H9 (cell line): ENCODE measurements around the gene ADI1. TPM values are rescaled to one million over a fixed set of nuclear protein-coding genes. Genes with fewer than 3 reads are reported as not detected.
A peak's percentile ranks its signal among the peaks of the same experiment; 100 is the strongest.

ENCODE experiments used
- DNase-seq: peaks from one replicate; pipeline ENCODE4 v3.0.0-alpha.2; 2017
- H2AFZ ChIP-seq: one replicate; pipeline ENCODE4 v1.6.1; 2013; ENCODE audit warnings: mild to moderate bottlenecking, low read length, control low read depth, moderate library complexity
- H2AK5ac ChIP-seq: 2 replicates; pipeline ENCODE4 v1.6.1; 2013; ENCODE audit warnings: low read length, control low read depth, mixed read lengths; ENCODE audit not compliant: insufficient read length
- H2BK120ac ChIP-seq: one replicate; pipeline ENCODE4 v1.6.1; 2013; ENCODE audit warnings: low read depth, mild to moderate bottlenecking, low read length, control low read depth, inconsistent platforms; ENCODE audit not compliant: poor library complexity, severe bottlenecking
- H2BK12ac ChIP-seq: 2 replicates; pipeline ENCODE4 v1.6.1; 2013; ENCODE audit warnings: low read length, control low read depth, mixed read lengths, low read depth; ENCODE audit not compliant: insufficient read length
- H2BK15ac ChIP-seq: 2 replicates; pipeline ENCODE4 v1.6.1; 2013; ENCODE audit warnings: low read depth, low read length, control low read depth
- H2BK20ac ChIP-seq: one replicate; pipeline ENCODE4 v1.6.1; 2013; ENCODE audit warnings: low read depth, mild to moderate bottlenecking, low read length, control low read depth, inconsistent platforms; ENCODE audit not compliant: poor library complexity, severe bottlenecking
- H2BK5ac ChIP-seq: 2 replicates; pipeline ENCODE4 v1.6.1; 2013; ENCODE audit warnings: low read length, control low read depth, mixed read lengths; ENCODE audit not compliant: insufficient read length
- H3K14ac ChIP-seq: 2 replicates; pipeline ENCODE4 v1.6.1; 2013; ENCODE audit warnings: low read length, control low read depth; ENCODE audit not compliant: insufficient read depth
- H3K18ac ChIP-seq: 2 replicates; pipeline ENCODE4 v1.6.1; 2013; ENCODE audit warnings: low read depth, mild to moderate bottlenecking, mixed read lengths, low read length, control low read depth; ENCODE audit not compliant: insufficient read length
- H3K23ac ChIP-seq: 2 replicates; pipeline ENCODE4 v1.6.1; 2013; ENCODE audit warnings: low read length, control low read depth, mixed read lengths, low read depth; ENCODE audit not compliant: insufficient read length
- H3K23me2 ChIP-seq: 2 replicates; pipeline ENCODE4 v1.6.1; 2013; ENCODE audit warnings: low read depth, mild to moderate bottlenecking, mixed read lengths, low read length, control low read depth; ENCODE audit not compliant: insufficient read length, poor library complexity, severe bottlenecking
- H3K27ac ChIP-seq: 2 replicates; pipeline ENCODE4 v1.5.1; 2013; ENCODE audit warnings: low read length, control low read depth, mixed read lengths, low read depth; ENCODE audit not compliant: insufficient read length
- H3K27me3 ChIP-seq: 2 replicates; pipeline ENCODE4 v1.6.1; 2013; ENCODE audit warnings: low read length, control low read depth, inconsistent platforms; ENCODE audit not compliant: insufficient read depth
- H3K4ac ChIP-seq: 2 replicates; pipeline ENCODE4 v1.6.1; 2013; ENCODE audit warnings: low read depth, mild to moderate bottlenecking, control low read depth, inconsistent platforms, low read length, moderate library complexity
- H3K4me1 ChIP-seq: 2 replicates; pipeline ENCODE4 v1.6.1; 2013; ENCODE audit warnings: low read length, control low read depth, inconsistent platforms; ENCODE audit not compliant: insufficient read depth
- H3K4me2 ChIP-seq: 2 replicates; pipeline ENCODE4 v1.6.1; 2013; ENCODE audit warnings: low read length, control low read depth, mixed read lengths; ENCODE audit not compliant: insufficient read length, insufficient read depth
- H3K56ac ChIP-seq: 2 replicates; pipeline ENCODE4 v1.6.1; 2013; ENCODE audit warnings: low read depth, mild to moderate bottlenecking, mixed read lengths, low read length, control low read depth; ENCODE audit not compliant: insufficient read length
- H3K79me1 ChIP-seq: 2 replicates; pipeline ENCODE4 v1.6.1; 2013; ENCODE audit warnings: low read depth, mild to moderate bottlenecking, moderate library complexity, low read length, control low read depth, inconsistent platforms; ENCODE audit not compliant: insufficient read depth, poor library complexity, severe bottlenecking
- H3K79me2 ChIP-seq: 2 replicates; pipeline ENCODE4 v1.6.1; 2013; ENCODE audit warnings: low read length, control low read depth, inconsistent platforms; ENCODE audit not compliant: insufficient read depth
- H3K9ac ChIP-seq: 2 replicates; pipeline ENCODE4 v1.6.1; 2013; ENCODE audit warnings: low read length, control low read depth, mixed read lengths; ENCODE audit not compliant: insufficient read length; ENCODE audit errors: extremely low read depth
- H3K9me3 ChIP-seq: one replicate; pipeline ENCODE4 v1.6.1; 2013; ENCODE audit warnings: low read depth, low read length, inconsistent platforms; ENCODE audit not compliant: control insufficient read depth
- H3T11ph ChIP-seq: one replicate; pipeline ENCODE4 v1.6.1; 2013; ENCODE audit warnings: mild to moderate bottlenecking, low read length, control low read depth, inconsistent platforms
- H4K20me1 ChIP-seq: one replicate; pipeline ENCODE4 v1.6.1; 2013; ENCODE audit not compliant: control insufficient read depth, insufficient read length, insufficient read depth
- H4K5ac ChIP-seq: 2 replicates; pipeline ENCODE4 v1.6.1; 2013; ENCODE audit warnings: low read depth, mild to moderate bottlenecking, mixed read lengths, low read length, control low read depth; ENCODE audit not compliant: insufficient read length
- H4K8ac ChIP-seq: replicated peaks from 2 replicates; pipeline ENCODE4 v1.6.1; 2013; ENCODE audit warnings: low read length, control low read depth, mixed read lengths, low read depth; ENCODE audit not compliant: insufficient read length
- H4K91ac ChIP-seq: 2 replicates; pipeline ENCODE4 v1.6.1; 2013; ENCODE audit warnings: low read depth, mild to moderate bottlenecking, moderate library complexity, mixed read lengths, low read length, control low read depth; ENCODE audit not compliant: insufficient read length
- H3K27ac Mint-ChIP-seq, 3 experiments: 2 replicates in 2 of 3; 3 replicates in 1 of 3; pipeline ENCODE4 v1.8.0; 2020 to 2021; ENCODE audit warnings: mixed read lengths in 3 of 3, mild to moderate bottlenecking in 1 of 3, moderate library complexity in 1 of 3
- H3K27me3 Mint-ChIP-seq: 2 replicates; pipeline ENCODE4 v1.8.0; 2021; ENCODE audit warnings: low read depth, mild to moderate bottlenecking, moderate library complexity, mixed read lengths
- H3K36me3 Mint-ChIP-seq, 3 experiments: 2 replicates in 2 of 3; 3 replicates in 1 of 3; pipeline ENCODE4 v1.8.0; 2020 to 2021; ENCODE audit warnings: low read depth in 3 of 3, mixed read lengths in 3 of 3; ENCODE audit not compliant: insufficient read depth in 1 of 3
- H3K4me1 Mint-ChIP-seq, 2 experiments: 2 replicates each; pipeline ENCODE4 v1.8.0; 2020; ENCODE audit warnings: mixed read lengths in 2 of 2
- H3K4me3 Mint-ChIP-seq, 2 experiments: 2 replicates in 1 of 2; 3 replicates in 1 of 2; pipeline ENCODE4 v1.8.0; 2020 to 2021; ENCODE audit warnings: mild to moderate bottlenecking in 2 of 2, mixed read lengths in 2 of 2, moderate library complexity in 1 of 2
- H3K9me3 Mint-ChIP-seq, 2 experiments: 2 replicates in 1 of 2; 3 replicates in 1 of 2; pipeline ENCODE4 v1.8.0; 2020; ENCODE audit warnings: mild to moderate bottlenecking in 2 of 2, mixed read lengths in 2 of 2, moderate library complexity in 1 of 2
- CTCF ChIP-seq: fragments of 200-600 bp; sonication (generic); conservative IDR thresholded peaks from 3 replicates; pipeline ENCODE4 v1.8.0; 2021; ENCODE audit warnings: antibody characterized with exemption, mild to moderate bottlenecking
- WGBS: extraction: QIAGEN DNeasy Blood & Tissue Kit; methylation state at CpG from one replicate; pipeline ENCODE4 v1.1.7; 2013; ENCODE audit warnings: missing lambda C conversion rate, low lambda C conversion rate, mixed read lengths; ENCODE audit not compliant: insufficient read length; ENCODE audit errors: extremely low coverage; 5-methylcytosine and 5-hydroxymethylcytosine counted together
- total RNA-seq: library from RNA; stranded (reverse); gene quantifications from 2 replicates; pipeline ENCODE4 v1.2.1, GENCODE V29; 2021

ADI1 gene
- total RNA-seq, 1 experiment from 2014 or later, result 23.4 TPM

GRCh38 chr2:3557639-3558204, 38.4 kb upstream of the ADI1 start:
- Histone ChIP-seq H3K4me1 (no peaks in the 10 kb centered on the region), H4K20me1 (no peaks in the 10 kb centered on the region), H3K79me2 (peaks cover 8% of the 10 kb centered on the region; the same call in 1 of the 2 replicates), H4K91ac (no peak overlapping the region), H2AK5ac (no peak overlapping the region), H2BK20ac (no peak overlapping the region), H2BK120ac (no peak overlapping the region), H4K5ac (no peak overlapping the region), H3K4ac (peak overlapping the region; percentile 67; the same call in 1 of the 2 replicates), H3K23me2 (peaks cover 4% of the 10 kb centered on the region), H3K27me3 (no peaks in the 10 kb centered on the region), H3K14ac (peak overlapping the region; percentile 93; the same call in 1 of the 2 replicates), H2BK5ac (no peak overlapping the region), H3K18ac (peak overlapping the region; percentile 88), H3K79me1 (peaks cover 4% of the 10 kb centered on the region), H2BK15ac (no peak overlapping the region), H2BK12ac (no peak overlapping the region), H3K23ac (no peak overlapping the region), H3K9ac (peak overlapping the region; percentile 83), H3K4me2 (peak overlapping the region; percentile 98), H3K27ac (peak overlapping the region; percentile 0), H3T11ph (no peak overlapping the region), H2AFZ (no peak overlapping the region), H4K8ac (no peak overlapping the region), H3K56ac (no peak overlapping the region), H3K9me3 (no peaks in the 10 kb centered on the region)
- DNase-seq, result no peak
- H3K4me3 Mint-ChIP-seq, result peak overlapping the region; percentile 90 to 94
- WGBS, result no CpG with 5 or more reads among the region's 40 CpGs
- TF ChIP-seq CTCF, result no peak
- H3K27ac Mint-ChIP-seq, result peak overlapping the region; percentile 97 to 99 (median 98)
- peaks cover 9 to 13% of the 10 kb centered on the region in 2 experiments for H3K4me1 Mint-ChIP-seq
- H3K36me3 Mint-ChIP-seq, result peaks cover 33 to 60% (median 58%) of the 10 kb centered on the region in 3 experiments; a peak in 6 of 7 replicates
- H3K9me3 Mint-ChIP-seq, result no peaks in the 10 kb centered on the region
- no peaks in the 10 kb centered on the region; the same call in 1 of the 2 replicates for H3K27me3 Mint-ChIP-seq
